Activated T-cell treated with anti-CD3 and anti-CD28 coated beads, Interleukin-2, amount 50 U/mL, for 72 hours (primary cell): ENCODE data around the gene ATOH8. TPM values are rescaled to one million over a fixed set of nuclear protein-coding genes. Genes with fewer than 3 reads are reported as not detected.

Source experiments
- ATAC-seq, 2 donors: fragments of 150-1000 bp; cut with Tn5 transposase; replicated peaks in 1 of 2; 2 replicates each; pipeline ENCODE4 v1.10.0; 2021; ENCODE audit warnings: moderate library complexity in 2 of 2, mild to moderate bottlenecking in 1 of 2
- DNase-seq, 2 donors: peaks; one replicate each; pipeline ENCODE4 v3.0.0; 2021 to 2022; ENCODE audit warnings: mixed read lengths in 1 of 2
- H3K27ac Mint-ChIP-seq: one replicate; pipeline ENCODE4 v1.8.0; 2022; ENCODE audit warnings: mild to moderate bottlenecking, moderate library complexity, mixed read lengths
- H3K27me3 Mint-ChIP-seq: one replicate; pipeline ENCODE4 v1.8.0; 2022; ENCODE audit warnings: low read depth, mixed read lengths
- H3K36me3 Mint-ChIP-seq, 2 donors: one replicate each; pipeline ENCODE4 v1.8.0; 2022; ENCODE audit warnings: mixed read lengths in 2 of 2, mild to moderate bottlenecking in 1 of 2; ENCODE audit not compliant: insufficient read depth in 2 of 2
- H3K4me1 Mint-ChIP-seq: one replicate; pipeline ENCODE4 v1.8.0; 2022; ENCODE audit warnings: low read depth, mixed read lengths
- H3K4me3 Mint-ChIP-seq, 2 donors: one replicate each; pipeline ENCODE4 v1.8.0; 2022; ENCODE audit warnings: mild to moderate bottlenecking in 2 of 2, mixed read lengths in 2 of 2, moderate library complexity in 2 of 2
- H3K9me3 Mint-ChIP-seq, 2 donors: one replicate each; pipeline ENCODE4 v1.8.0; 2022; ENCODE audit warnings: mixed read lengths in 2 of 2
- total RNA-seq, 2 donors: library from RNA; stranded (reverse); gene quantifications; one replicate each; pipeline ENCODE4 v1.2.3, GENCODE V29; 2022

Gene ATOH8
- total RNA-seq, 2 donors from 2014 or later: not detected

DNA sequence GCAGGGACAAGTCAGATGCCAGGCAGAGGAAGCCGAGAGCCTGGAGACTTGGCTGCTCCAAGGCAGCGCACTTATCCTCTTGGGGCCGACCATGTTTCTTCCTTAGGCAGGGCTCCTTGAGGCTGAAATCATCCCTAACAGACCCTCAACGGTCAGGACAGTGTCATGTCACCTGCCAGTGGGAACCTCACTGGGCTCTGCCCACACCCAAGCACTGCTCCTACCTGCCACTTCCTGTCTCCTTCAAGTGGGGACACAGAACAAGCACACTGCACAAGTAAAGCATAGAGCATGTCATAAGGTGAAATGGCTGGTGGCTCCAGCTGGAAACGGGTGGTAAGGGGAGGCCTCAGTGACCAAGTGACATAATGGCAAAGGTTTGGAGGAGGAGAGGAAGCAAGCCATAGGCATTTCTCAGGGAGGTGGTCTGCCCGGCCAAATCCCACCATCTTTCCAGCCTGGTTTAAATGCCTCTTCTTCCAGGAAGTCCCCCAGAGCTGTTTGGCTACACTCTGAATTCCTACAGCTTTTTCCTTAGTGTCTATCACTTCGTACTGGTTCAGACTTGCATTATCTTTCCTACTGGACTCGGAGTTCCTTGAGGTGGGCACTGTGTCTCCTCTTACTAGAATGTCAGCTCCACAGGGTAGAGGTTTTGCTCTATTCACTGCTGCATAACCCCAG is 7.3 kb upstream of the ATOH8 start:
- DNase-seq: no peak

DNA sequence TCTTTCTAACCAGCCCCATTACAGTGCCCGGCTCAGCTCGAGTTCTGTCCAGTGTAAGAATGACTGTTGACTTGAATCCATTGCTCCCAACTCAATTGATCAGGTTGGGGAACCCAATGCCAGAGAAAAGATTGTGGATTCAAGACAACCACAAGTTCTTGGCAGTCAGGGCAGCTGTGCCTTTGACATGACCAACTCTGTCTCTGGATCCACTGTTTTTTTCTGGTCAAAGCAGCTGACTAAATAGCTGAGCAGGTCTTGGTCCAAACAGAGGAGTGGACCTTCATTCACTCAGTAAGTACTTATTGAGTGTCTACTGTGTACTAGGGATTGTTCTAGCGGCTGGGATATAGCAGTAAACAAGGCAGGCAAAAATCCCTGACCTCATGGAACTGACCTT is 6.3 kb upstream of the ATOH8 start:
- DNase-seq (no peak), ATAC-seq (no peak)
- Mint-ChIP-seq H3K4me1 (no peaks in the 10 kb centered on the region), H3K9me3 (no peaks in the 10 kb centered on the region), H3K27me3 (peaks cover 64% of the 10 kb centered on the region), H3K27ac (no peak overlapping the region), H3K4me3 (no peak overlapping the region), H3K36me3 (no peaks in the 10 kb centered on the region)

More for the DNA sequence above, 7.3 kb upstream of the ATOH8 start:
- no peaks in the 10 kb centered on the region for H3K4me1 Mint-ChIP-seq
- no peaks in the 10 kb centered on the region for H3K9me3 Mint-ChIP-seq
- H3K4me3 Mint-ChIP-seq: no peak overlapping the region
- no peak overlapping the region for H3K27ac Mint-ChIP-seq
- no peak for ATAC-seq
- no peaks in the 10 kb centered on the region for H3K36me3 Mint-ChIP-seq
- H3K27me3 Mint-ChIP-seq: peaks cover 64% of the 10 kb centered on the region

DNA sequence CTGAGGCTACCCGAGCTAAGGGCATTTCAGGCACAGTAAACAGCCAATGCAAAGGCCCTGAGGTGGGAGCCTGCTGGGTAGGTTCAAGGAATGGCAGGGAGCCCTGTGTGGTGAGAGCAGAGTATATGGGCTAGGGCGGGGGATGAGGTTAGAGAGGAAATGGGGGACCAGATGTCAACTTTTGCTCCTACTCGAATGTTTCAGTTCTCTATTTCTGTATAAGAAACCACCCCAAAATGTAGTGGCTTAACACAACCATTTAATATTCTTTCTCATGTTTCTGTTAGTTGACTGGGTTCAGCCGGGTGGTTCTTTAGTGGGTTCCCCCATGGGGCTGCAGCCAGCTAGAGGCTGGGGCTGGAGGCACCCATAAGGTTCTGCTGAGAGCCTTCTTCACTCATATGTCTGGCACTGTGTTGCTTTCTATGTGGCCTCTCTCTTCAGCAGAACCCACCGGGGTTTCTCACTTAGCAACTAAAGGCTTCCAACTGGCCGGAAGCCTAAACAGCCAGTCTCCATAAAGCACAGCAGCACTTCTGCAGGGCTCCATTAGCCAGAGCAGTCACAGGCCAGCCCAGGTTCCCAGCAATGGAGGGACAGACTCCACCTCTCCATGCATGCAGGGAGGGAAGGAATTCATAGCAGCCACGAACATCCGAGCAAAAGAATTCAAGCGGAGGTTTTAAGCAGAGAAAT is 5.6 kb upstream of the ATOH8 start:
- DNase-seq (no peak), ATAC-seq (no peak)
- no peaks in the 10 kb centered on the region for H3K36me3 Mint-ChIP-seq
- H3K27me3 Mint-ChIP-seq: peaks cover 64% of the 10 kb centered on the region
- no peaks in the 10 kb centered on the region for H3K9me3 Mint-ChIP-seq
- H3K27ac Mint-ChIP-seq: no peak overlapping the region
- H3K4me3 Mint-ChIP-seq: no peak overlapping the region
- H3K4me1 Mint-ChIP-seq: no peaks in the 10 kb centered on the region

DNA sequence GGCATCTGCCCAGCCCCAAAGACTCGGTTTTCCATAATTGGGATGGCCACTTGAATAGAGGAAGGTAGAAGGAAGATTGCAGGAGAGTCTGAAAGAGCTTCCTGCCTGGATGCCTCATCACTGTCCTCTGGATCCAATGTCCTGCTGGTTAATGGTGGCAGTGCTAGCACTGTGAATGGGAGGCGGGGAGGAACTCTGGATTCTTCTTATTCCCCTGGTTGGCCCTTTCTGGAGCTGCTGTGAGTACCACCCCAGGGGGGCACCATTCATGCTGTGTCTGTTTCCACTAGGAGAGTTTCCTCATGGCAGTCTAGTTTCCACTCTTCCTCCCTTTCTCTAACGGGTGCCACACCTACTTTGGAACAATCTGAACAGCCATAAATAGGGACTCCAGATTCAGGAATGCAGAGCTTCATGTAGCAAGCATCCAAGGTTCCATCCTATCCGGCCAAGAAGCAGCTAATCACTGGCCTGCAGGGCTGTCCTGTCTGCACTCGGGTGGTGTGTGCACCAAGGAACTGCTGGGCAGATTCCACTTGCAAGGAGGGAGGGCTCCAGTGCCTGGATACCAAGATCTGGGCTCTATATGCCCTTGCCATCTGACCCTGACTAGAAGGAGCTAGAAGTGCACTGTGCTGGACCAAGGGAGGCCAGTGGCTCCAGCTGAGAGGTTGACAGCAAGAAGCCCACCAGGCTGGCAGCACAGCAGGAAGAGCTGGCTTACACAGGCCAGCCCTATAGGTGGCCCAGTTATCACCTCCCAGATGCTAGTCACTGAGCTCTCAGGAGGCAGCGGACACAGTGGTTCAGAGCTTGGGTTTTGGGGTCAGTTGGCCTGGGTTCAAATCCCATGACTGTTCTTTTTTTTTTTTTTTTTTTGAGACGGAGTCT is 4.6 kb upstream of the ATOH8 start:
- ATAC-seq: no peak
- peaks cover 59% of the 10 kb centered on the region for H3K27me3 Mint-ChIP-seq
- H3K4me1 Mint-ChIP-seq: no peaks in the 10 kb centered on the region
- H3K27ac Mint-ChIP-seq: no peak overlapping the region
- H3K4me3 Mint-ChIP-seq: no peak overlapping the region
- H3K9me3 Mint-ChIP-seq: no peaks in the 10 kb centered on the region
- H3K36me3 Mint-ChIP-seq: no peaks in the 10 kb centered on the region
- no peak for DNase-seq

DNA sequence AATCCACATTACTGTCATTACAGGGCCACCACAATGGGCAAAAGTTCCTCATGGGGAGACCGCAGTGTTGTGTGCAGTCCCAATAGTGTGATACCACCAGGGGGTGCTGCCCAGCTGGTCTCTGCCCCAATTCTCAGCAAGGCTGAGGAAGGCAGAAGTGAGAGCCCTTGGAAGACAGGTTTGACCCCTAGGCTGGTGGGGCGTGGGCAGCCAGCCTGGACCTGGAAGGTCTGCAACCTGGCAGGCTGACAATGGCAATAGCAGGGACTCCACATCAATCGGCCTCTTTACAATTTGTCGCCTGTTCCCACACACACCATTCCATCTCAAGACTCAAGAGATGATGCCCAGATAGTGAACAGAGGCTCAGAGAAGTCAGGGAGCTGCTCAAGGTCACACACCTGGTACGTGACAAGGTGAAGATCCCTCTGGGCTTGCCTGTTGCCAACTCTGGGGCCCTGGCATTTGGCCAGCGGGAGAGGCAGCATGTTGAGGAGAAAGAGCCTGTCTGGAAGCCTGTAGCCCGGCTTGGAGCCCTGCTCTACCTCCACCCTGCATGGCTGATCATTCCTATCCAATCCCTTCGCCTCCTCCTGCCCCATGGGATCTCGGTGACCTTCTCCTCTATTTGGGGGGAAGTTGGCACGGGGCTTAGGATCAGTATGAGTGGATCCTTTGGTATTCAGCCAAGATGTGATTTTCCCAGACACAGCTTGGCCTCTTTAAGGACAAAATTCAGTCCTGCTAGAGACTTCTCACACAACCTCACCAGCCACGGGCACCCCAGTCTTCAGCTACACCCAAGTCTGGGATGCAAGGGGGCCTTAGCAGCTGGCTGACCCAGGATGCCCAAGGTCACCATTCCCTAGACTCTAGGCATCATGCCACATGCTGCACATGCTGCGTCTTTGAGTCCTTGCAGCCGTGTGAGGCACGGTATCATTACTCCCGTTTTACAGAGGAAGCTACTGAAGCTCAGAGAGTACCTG is 2.9 kb upstream of the ATOH8 start:
- Mint-ChIP-seq H3K27me3 (peaks cover 61% of the 10 kb centered on the region), H3K36me3 (no peaks in the 10 kb centered on the region), H3K4me1 (peaks cover 13% of the 10 kb centered on the region), H3K9me3 (no peaks in the 10 kb centered on the region), H3K4me3 (no peak overlapping the region), H3K27ac (no peak overlapping the region)
- ATAC-seq (peak; percentile 59), DNase-seq (peak; percentile 66 to 67)

DNA sequence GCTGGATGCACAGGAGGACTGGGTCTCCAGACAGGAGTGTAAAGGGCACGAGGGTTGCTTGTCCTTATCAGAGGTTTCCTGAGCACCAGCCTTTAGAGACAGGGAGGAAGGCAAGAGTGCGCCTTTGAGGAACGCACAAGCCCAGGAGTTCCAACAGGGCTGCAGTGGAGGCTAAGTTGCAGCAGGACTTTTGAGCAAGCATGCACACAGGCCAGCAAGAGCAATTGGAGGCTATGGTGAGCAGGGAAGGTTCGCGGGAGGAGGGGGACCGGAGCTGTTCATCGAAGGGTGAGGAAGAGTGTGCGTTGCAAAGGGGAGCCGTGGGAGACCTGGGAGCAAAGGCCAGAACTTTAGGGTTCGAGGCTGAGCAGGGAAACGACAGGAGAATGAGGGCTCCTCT is 2.2 kb upstream of the ATOH8 start:
- Mint-ChIP-seq H3K27me3 (peaks cover 59% of the 10 kb centered on the region), H3K36me3 (no peaks in the 10 kb centered on the region), H3K4me3 (no peak overlapping the region), H3K27ac (no peak overlapping the region), H3K4me1 (peaks cover 13% of the 10 kb centered on the region), H3K9me3 (no peaks in the 10 kb centered on the region)
- no peak for DNase-seq
- no peak for ATAC-seq

DNA sequence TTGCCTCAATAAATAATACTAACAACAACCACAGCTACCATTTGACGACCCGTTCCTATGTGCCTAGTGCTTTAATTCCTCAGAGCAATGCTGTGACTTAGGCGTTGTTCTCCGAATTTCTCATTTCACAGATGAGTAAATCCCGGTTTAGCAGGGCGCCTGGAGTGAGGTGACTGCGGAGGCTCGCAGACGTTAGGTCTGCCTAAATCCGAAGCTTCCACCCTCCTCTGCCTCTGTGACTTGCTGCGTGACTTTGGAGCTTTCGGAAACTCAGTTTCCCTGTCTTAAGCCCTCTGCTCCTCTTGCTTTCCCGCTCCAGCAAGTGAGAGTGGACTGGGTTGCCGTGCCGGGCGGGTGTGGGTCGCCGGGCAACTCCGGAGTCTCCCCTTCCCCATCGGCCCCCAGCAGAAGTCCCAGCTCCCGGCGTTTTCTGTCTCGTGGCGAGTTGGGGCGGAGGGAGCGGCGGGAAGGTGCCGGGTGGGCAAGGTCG is 711 bp upstream of the ATOH8 start:
- no peaks in the 10 kb centered on the region for H3K9me3 Mint-ChIP-seq
- no peaks in the 10 kb centered on the region for H3K36me3 Mint-ChIP-seq
- no peak for DNase-seq
- H3K27me3 Mint-ChIP-seq: peaks cover 59% of the 10 kb centered on the region
- H3K4me3 Mint-ChIP-seq: peak overlapping the region; percentile 76 to 84
- ATAC-seq: no peak
- H3K4me1 Mint-ChIP-seq: peaks cover 13% of the 10 kb centered on the region
- H3K27ac Mint-ChIP-seq: no peak overlapping the region

DNA sequence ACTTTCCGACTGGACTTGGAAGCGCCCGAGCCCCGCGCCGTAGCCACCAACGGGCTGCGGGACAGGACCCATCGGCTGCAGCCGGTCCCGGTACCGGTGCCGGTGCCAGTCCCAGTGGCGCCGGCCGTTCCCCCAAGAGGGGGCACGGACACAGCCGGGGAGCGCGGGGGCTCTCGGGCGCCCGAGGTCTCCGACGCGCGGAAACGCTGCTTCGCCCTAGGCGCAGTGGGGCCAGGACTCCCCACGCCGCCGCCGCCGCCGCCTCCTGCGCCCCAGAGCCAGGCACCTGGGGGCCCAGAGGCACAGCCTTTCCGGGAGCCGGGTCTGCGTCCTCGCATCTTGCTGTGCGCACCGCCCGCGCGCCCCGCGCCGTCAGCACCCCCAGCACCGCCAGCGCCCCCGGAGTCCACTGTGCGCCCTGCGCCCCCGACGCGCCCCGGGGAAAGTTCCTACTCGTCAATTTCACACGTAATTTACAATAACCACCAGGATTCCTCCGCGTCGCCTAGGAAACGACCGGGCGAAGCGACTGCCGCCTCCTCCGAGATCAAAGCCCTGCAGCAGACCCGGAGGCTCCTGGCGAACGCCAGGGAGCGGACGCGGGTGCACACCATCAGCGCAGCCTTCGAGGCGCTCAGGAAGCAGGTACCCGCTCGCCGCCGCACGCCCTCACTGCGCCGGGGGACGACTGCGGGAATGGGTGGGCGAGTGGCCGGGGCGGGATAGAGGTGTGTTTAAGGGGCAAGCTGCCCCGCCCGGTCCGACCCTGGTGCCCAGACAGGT is 713 bp downstream of the ATOH8 start:
- no peaks in the 10 kb centered on the region for H3K36me3 Mint-ChIP-seq
- DNase-seq (peak; percentile 31 to 42), ATAC-seq (peak; percentile 54 to 58)
- peaks cover 13% of the 10 kb centered on the region for H3K4me1 Mint-ChIP-seq
- H3K27ac Mint-ChIP-seq: no peak overlapping the region
- H3K9me3 Mint-ChIP-seq: no peaks in the 10 kb centered on the region
- peak overlapping the region; percentile 91 for H3K4me3 Mint-ChIP-seq
- peaks cover 63% of the 10 kb centered on the region for H3K27me3 Mint-ChIP-seq

DNA sequence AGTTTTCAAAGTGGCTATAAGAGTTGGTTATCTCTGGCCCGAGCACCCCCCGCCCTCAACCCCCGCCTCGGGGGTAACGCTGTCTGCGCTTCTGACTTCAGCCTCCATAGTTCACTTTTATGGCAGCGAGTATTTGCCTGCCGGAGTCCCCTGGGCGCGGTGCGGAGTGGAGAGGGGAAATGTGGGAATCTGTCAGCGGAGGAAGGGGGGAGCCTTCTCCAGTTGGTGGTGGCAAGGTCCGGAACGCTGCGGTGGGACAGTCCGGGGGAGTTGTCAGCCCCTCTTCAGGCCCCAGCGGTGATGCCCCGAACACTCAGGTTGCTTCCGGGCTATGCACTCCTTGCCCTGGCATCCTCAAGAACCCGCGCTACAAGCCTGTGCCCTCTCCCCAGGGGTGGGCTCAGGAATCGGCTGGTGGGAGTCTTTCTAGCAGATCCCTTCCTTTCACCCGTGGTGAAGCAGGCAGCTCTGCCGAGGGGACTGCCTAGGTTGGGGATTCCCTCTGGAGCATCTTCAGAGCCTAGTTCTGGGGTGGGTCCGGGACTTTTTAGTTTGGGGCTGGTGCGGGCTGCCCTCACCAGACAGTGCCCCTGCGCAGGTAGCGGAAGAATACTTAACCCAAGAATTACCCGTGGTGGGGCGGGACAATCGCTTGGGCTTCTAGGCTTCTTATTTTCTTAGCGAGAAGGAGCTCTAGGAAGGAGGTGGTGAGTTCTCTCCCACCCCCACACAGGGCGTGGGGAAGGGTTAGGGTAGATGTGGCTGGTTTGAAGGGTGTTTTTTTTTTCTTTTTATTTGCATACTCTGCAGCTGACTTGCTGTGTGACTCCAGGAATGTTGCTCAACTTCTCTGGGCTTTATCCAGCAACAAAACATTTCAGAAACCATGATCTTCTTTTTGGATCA is 1.6 kb downstream of the ATOH8 start:
- Mint-ChIP-seq H3K4me3 (peak overlapping the region; percentile 91), H3K27ac (no peak overlapping the region), H3K4me1 (peaks cover 13% of the 10 kb centered on the region), H3K36me3 (no peaks in the 10 kb centered on the region), H3K9me3 (no peaks in the 10 kb centered on the region), H3K27me3 (peaks cover 61% of the 10 kb centered on the region)
- DNase-seq (peak in 1 of 2 donors; percentile 7), ATAC-seq (peak; percentile 34 to 43)

DNA sequence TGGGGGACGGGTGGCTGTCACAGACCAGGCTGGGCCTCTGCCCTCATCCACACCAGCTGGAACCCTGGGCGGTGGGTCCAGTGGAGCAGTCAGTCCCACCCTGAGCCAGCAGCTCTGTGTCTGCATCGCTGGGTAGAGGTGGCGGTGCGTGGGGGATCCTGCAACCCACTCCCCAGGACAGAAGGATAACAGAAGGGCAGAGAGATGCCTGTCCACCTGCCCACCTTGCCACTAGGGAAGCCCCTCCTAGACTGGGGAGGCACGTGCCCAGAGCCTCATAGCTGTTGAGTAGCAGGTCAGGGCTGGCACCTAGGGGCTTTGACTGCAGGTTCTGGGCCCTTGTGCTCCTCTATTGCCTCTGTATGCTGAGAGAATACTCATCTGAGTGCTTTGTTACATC is 2.4 kb downstream of the ATOH8 start:
- Mint-ChIP-seq H3K36me3 (no peaks in the 10 kb centered on the region), H3K27me3 (peaks cover 59% of the 10 kb centered on the region), H3K9me3 (no peaks in the 10 kb centered on the region), H3K27ac (no peak overlapping the region), H3K4me3 (no peak overlapping the region), H3K4me1 (peaks cover 13% of the 10 kb centered on the region)
- ATAC-seq (no peak), DNase-seq (no peak)

DNA sequence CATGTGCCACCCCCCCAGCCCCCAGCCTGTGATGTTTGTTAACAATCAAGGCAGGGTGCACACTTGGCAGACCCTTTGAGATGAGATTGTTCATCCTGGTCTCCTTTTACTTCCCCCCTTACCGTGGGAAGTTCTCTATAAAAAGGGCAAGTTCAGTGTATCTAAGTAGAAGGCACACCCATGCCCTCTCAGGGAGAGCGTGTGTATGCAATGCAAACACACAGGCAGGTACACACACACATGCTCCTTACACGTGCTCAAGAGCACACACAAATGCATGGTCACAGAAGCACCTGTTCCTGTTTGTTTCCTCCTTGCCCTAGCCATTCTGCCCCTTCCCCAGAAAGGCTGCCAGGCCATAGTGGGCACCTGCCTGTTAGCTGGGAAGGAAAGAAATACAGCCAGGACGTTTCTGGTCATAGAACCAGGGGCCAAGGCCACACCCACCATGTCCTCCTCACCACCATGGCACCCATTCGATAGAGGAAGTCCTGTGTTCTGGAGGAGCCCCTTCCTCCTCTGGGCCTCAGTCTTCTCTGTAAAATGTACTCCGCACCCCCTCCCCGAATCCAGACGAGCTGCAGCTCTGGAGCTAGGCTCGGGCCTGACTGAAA is 3.1 kb downstream of the ATOH8 start:
- H3K27ac Mint-ChIP-seq: no peak overlapping the region
- no peaks in the 10 kb centered on the region for H3K36me3 Mint-ChIP-seq
- peaks cover 13% of the 10 kb centered on the region for H3K4me1 Mint-ChIP-seq
- H3K4me3 Mint-ChIP-seq: no peak overlapping the region
- peaks cover 53% of the 10 kb centered on the region for H3K27me3 Mint-ChIP-seq
- no peaks in the 10 kb centered on the region for H3K9me3 Mint-ChIP-seq
- ATAC-seq (no peak), DNase-seq (no peak)
